Frontal cortex (tissue), 4 donors: ENCODE results near the gene PRPH. TPM values are rescaled to one million over a fixed set of nuclear protein-coding genes. Genes with fewer than 3 reads are reported as not detected.
"Not testable (repeated sequence)": the region's sequence is repeated elsewhere in the genome, so short reads cannot be mapped to it uniquely, and the experiment has no call there.

ENCODE experiments used
- DNase-seq, 2 donors: peaks; one replicate each; pipeline ENCODE4 v3.0.0; 2012; ENCODE audit warnings: low spot score in 2 of 2
- FAIRE-seq: peaks from 2 replicates; lab custom pipeline; 2012; peaks lifted over from hg19 to GRCh38; lab: Jason Lieb, UNC
- total RNA-seq: library from RNA; depleted of rRNA; stranded (reverse); fragments of >200 nt; gene quantifications from one replicate; pipeline ENCODE4 v1.2.3, GENCODE V29; 2014
- donor health status: control.
- donor health status: control.
- donor health status: control.

PRPH gene
- total RNA-seq, 1 donor from 2014 or later = 0.82 TPM

DNA sequence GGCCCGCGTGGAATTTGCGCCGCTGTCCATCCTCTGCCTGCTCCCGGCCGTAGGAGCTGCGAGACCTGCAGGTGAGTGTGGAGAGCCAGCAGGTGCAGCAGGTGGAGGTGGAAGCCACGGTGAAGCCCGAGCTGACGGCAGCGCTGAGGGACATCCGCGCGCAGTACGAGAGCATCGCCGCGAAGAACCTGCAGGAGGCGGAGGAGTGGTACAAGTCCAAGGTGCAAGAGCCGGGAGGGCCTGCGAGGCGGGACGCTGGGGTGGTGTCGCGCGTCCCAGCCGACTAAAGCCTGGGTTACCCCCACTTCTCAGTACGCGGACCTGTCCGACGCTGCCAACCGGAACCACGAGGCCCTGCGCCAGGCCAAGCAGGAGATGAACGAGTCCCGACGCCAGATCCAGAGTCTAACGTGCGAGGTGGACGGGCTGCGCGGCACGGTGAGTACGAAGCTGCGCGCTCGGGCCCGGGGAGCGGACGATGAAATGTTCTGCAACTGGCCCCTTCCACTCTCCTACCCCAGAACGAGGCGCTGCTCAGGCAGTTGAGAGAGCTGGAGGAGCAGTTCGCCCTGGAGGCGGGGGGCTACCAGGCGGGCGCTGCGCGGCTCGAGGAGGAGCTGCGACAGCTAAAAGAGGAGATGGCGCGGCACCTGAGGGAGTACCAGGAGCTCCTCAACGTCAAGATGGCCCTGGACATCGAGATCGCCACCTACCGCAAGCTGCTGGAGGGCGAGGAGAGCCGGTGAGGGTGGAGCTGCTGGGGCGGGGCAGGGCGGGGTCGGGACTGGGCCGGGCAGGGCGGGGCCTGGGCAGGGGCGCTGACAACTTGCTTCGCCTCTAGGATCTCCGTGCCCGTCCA lies 2.1 kb downstream of the PRPH start:
- FAIRE-seq (no peak), DNase-seq (no peak)

DNA sequence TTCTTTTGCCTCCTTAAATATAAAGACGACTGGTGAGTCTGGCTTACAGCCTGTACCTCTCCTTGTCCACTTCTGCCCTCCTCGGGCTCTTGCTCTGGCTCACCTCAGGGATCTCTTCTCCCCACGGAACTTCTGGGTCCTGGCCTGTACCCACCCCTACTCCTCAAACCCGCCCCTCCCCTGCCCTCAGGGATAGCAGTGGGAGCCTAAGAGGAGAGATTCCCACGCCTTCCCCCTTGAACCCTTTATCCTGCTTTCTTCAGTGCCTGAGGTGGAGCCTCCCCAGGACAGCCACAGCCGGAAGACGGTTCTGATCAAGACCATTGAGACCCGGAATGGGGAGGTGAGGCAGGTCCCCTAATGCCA lies 2.7 kb downstream of the PRPH start:
- no peak for FAIRE-seq

DNA sequence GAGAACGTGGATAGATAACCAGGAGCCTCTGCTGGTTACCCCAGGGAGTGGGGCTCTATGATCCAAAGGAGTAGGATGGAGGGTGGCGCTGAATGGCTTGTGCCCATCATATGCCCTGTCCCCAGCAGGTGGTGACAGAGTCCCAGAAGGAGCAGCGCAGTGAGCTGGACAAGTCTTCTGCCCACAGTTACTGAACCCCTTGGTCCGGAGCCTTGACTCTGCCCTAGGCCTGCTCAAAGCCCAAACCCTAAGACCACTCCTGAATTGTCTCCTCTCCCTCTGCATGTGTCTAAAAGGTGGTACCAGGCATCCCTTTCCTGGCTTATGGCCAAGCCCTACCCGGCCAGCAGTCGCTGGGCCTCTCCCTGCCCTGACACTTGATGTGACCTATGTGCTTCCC lies 3.2 kb downstream of the PRPH start:
- FAIRE-seq = no peak

More for the DNA sequence above, 2.7 kb downstream of the PRPH start:
- no peak for DNase-seq

DNA sequence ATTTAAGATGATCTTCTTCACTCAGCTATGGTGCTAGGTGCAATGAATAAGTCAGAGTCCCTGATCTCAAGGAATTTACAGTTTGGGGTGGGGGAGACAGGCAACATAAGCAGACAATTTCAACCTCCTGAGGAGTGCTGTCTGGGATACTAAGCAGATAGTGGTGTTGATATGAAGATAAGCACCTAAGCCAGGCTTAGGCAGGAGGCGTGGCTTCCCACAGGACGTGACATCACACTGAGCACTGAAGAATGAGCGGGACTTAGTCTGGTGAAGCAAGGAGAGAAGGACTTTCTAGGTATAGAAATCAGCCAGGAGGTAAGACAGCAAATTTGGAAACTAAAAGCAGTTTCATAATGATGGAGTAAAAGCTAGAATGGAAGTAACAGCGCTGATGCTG lies 6.8 kb downstream of the PRPH start:
- DNase-seq = no peak
- no peak for FAIRE-seq

More for the DNA sequence above, 3.2 kb downstream of the PRPH start:
- no peak for DNase-seq

DNA sequence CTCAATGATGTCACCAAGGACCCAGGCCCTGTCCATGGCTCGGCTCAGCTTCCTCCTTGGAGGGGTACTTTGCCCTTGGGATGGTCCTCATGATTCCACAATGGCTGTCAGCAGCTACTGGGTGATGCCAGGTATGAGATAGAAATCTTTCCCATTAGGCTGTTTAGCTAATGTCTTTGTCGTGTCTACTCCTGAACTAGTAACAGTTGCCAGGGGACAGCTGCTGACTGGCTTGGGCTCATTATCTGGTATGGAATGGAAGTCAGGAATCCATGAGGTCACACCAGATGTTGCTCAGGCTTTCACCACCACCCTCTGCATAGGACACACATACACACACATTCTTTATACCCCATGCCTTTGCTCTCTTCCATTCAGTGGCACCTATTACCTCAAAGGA lies 9.2 kb downstream of the PRPH start:
- DNase-seq (no peak), FAIRE-seq (no peak)

DNA sequence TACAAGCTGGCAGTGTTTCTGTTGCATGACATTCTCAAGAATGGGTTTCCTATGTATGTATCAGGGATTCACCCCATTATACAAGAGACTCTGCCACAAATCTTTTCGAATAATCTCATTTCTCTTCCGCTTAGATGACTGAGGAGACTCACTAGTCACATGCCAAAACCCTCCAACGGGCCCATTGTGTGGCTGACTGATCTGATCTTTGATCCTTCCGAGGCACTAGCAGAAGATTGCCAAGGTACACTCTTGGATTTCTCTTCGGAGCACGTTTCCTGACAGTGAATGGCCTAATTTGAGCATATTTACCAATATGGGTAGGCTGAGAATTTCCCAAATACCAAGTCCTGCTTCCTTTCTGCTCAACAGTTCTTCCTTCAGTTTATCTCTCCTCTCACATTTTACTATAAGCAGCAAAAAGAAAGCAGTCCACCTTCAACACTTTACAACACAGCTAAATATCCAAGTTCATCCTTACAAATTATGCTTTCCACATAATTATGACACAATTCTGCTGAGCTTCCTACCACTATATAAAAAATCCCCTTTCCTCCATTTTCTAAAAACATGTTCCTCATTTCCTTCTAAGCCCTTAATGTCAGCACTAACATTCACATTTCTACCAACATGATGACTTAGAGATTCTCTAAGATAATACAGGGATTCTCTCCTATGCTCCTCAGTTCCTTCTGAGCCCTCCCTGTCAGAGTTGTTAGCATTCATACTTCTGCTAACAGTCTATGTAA lies 11.0 kb downstream of the PRPH start:
- FAIRE-seq = no peak
- DNase-seq = no peak

DNA sequence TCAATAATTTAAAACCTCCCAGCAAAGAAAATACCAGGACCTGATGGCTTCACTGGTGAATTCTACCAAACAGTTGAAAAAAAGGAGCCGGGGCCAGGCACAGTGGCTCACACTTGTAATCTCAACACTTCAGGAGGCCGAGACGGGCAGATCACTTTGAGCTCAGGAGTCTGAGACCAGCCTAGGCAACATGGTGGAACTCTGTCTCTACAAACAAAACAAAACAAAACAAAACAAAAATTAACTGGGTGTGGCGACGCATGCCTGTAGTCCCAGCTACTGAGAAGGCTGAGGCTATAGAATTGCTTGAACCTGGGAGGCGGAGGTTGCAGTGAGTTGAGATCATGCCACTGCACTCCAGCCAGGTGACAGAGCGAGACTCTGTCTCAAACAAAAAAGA lies 14.4 kb downstream of the PRPH start:
- DNase-seq (no peak), FAIRE-seq (no peak)

DNA sequence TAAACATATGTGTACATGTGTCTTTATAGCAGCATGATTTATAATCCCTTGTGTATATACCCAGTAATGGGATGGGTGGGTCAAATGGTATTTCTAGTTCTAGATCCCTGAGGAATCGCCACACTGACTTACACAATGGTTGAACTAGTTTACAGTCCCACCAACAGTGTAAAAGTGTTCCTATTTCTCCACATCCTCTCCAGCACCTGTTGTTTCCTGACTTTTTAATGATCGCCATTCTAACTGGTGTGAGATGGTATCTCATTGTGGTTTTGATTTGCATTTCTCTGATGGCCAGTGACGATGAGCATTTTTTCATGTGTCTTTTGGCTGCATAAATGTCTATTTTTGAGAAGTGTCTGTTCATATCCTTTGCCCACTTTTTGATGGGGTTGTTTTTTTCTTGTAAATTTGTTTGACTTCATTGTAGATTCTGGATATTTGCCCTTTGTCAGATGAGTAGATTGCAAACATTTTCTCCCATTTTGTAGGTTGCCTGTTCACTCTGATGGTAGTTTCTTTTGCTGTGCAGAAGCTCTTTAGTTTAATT lies 15.6 kb downstream of the PRPH start:
- not testable (repeated sequence) for FAIRE-seq, DNase-seq

DNA sequence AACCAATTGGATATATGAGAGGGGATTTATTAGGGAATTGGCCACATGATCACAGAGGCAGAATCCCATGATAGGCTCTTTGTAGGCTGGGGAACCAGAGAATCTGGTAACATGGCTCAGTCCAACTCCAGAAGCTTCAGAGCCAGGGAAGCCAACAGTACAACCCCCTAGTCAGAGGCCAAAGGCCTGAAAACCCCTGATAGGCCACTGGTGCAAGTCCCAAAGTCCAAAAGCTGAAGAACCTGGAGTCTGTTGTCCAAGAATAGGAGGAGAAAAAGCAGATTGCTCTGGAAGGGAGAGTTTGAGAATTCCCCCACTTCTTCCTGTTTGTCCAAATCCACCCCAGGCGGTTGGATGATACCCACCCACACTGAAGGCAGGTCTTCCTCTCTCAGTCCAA lies 19.9 kb downstream of the PRPH start:
- no peak for FAIRE-seq
- DNase-seq = no peak

DNA sequence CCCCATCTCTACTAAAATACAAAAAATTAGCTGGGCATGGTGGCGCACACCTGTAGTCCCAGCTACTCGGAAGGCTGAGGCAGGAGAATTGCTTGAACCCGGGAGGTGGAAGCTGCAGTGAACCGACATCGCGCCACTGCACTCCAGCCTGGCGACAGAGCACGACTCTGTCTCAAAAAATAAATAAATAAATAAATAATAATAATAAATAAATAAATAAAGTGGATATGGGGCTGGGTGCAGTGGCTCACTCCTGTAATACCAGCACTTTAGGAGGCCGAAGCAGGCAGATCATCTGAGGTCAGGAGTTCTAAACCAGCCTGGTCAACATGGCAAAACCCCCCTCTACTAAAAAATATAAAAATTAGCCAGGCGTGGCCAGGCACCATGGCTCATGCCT lies 22.2 kb downstream of the PRPH start:
- DNase-seq, FAIRE-seq: not testable (repeated sequence)

DNA sequence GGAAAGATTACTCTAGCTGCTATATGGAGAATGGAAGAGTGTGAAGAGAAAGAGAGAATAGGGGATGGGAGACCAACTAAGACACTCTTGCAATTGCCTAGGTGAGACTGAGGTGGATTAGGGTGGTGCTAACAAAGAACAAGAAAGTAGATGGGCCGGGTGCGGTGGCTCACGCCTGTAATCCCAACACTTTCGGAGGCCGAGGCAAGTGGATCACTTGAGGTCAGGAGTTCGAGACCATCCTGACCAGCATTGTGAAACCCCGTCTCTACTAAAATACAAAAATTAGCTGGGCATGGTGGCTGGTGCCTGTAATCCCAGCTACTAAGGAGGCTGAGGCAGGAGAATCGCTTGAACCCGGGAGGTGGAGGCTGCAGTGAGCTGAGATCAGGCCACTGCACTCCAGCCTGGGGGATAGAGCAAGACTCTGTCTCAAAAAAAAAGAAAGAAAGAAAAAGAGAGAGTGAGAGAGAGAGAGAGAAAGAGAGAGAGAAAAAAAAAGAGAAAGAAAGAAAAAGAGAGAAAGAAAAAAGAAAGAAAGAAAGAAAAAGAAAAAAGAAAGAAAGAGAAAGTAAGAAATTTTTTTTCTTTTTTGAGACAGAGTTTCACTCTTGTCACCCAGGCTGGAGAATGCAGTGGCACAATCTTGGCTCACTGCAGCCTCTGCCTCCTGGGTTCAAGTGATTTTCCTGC lies 25.6 kb downstream of the PRPH start:
- not testable (repeated sequence) for DNase-seq, FAIRE-seq

DNA sequence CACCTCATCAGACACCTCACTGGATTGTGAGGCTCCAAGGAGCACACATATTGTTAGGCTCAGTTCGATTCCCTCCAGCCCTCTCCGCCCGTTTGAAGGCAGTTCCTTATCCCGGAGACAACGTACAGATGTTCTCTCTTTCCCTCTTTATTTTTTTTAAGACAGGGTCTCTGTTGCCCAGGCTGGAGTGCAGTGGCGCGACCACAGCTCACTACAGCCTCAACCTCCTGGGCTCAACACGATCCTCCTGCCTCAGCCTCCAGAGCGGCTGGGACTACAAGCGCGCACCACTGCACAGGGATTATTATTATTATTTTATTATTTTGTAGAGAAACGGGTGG lies 27.4 kb downstream of the PRPH start:
- no peak for DNase-seq
- FAIRE-seq = no peak

DNA sequence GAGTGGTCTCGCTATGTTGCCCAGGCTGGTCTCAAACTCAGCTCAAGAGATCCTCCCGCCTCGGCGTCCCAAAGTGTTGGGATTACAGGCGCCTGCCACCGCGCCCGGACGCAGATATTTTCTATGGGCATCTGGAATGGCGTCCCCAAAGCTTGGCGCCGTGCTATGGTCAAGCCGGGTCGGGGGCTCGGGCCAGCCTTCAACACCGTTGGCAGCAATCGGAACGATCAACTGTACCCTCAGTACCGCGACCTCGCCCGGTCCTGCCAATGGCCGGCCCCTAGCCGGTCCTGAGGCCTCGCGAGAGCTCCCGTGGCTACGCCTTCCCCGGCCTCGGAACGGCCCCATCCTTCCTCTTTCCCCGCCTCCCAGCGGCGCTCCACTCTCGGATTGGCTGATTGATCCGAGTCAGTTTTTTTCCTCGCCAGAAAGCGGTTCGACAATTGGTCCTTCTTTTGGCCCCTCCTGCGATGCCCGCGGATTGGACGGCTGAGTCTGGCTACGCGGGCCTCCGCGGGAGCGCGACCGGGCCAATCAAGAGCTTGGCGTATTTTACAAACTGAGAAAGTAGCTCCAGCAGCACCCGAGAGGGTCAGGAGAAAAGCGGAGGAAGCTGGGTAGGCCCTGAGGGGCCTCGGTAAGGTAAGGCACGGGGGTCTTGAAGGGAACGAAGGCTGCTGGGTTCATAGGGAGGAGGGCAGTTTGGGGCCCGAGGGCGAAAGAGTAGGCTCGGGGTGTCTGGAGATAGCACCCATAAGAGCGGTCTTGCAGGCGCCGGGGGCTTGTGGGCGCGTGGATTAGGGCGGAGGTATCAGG lies 28.0 kb downstream of the PRPH start, which contains the start of gene TROAP:
TSS of gene TROAP (plus strand) at position 548 of the 816 bp plus-strand sequence. CDS start 354 bp downstream, outside the sequence.
- DNase-seq (peak; percentile 90 to 99), FAIRE-seq (peak; percentile 98)

DNA sequence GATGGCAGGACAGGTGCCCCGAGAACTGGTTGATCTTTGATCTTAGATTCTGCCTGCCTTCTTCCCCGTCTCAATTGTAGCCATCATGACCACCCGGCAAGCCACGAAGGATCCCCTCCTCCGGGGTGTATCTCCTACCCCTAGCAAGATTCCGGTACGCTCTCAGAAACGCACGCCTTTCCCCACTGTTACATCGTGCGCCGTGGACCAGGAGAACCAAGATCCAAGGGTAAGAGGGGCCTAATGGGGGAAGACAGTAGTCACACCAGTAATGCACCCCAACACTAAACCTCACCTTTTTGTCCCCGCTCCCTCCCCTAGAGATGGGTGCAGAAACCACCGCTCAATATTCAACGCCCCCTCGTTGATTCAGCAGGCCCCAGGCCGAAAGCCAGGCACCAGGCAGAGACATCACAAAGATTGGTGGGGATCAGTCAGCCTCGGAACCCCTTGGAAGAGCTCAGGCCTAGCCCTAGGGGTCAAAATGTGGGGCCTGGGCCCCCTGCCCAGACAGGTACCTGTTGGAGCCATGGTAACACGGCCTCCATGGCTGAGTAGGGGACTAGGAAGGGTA lies 28.7 kb downstream of the PRPH start:
- DNase-seq = no peak
- no peak for FAIRE-seq

DNA sequence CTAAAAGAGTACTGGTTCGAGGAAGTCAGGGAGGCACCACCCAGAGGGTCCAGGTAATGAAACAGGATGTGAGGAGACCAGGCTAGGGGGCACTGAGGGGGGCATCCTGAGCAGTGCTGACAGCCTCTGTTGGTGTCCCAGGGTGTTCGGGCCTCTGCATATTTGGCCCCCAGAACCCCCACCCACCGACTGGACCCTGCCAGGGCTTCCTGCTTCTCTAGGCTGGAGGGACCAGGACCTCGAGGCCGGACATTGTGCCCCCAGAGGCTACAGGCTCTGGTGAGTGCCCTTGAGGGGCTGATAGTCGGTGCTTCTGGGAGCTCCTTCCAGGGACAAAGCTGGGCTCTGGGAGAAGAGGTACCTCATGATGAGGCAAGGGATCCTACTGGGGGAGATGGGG lies 30.7 kb downstream of the PRPH start:
- FAIRE-seq = no peak
- DNase-seq = no peak

DNA sequence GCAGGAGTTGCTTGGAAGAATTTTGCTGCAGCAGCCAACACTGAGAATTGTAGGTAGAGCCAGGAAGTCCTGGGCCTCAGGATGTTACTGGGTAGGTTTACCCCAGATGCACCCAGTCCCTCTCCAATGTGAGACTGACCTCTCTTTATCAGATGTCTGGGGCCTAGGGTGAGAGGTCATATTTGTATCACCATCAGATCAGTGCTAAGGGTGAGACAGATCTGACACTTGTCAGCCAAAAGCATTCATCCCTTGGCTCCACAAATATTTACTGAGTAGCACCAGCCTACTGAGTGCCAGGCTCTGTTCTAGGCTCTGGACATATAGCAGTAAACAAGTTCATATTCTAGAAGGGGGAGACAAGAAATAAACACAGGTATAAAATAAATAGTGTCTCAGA lies 32.4 kb downstream of the PRPH start:
- no peak for DNase-seq
- no peak for FAIRE-seq

DNA sequence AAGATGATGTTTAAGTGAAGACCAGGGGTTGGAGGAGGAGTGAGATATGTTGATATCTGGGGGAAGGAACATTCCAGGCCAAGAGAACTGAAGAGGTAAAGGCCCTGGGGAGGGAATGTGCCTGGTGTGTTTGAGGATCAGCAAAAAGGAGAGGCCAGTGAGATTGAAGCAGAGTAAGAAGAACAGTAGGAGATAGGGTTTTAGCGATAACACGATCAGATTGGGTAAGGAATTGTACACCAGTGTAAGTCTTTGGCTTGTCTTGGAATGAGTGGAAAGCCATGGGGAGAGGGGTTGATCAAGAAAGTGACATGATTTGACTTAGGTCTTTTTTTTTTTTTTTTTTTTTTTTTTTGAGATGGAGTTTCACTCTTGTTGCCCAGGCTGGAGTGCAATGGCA lies 32.9 kb downstream of the PRPH start:
- no peak for FAIRE-seq

DNA sequence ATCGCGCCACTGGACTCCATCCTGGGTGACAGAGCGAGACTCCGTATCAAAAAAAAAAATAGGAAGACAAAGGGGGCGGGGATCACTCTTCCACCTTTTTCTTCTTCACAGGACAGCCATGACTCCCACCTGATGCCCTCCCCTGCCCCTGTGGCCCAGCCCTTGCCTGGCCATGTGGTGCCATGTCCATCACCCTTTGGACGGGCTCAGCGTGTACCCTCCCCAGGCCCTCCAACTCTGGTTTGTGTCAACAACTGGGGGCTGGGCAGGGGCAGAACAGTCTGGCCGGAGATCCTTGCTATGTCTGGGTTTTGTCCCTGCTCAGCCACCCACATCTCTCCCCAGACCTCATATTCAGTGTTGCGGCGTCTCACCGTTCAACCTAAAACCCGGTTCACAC lies 33.9 kb downstream of the PRPH start:
- FAIRE-seq (no peak), DNase-seq (peak in 1 of 2 donors; percentile 0)

More for the DNA sequence above, 32.9 kb downstream of the PRPH start:
- DNase-seq = no peak

DNA sequence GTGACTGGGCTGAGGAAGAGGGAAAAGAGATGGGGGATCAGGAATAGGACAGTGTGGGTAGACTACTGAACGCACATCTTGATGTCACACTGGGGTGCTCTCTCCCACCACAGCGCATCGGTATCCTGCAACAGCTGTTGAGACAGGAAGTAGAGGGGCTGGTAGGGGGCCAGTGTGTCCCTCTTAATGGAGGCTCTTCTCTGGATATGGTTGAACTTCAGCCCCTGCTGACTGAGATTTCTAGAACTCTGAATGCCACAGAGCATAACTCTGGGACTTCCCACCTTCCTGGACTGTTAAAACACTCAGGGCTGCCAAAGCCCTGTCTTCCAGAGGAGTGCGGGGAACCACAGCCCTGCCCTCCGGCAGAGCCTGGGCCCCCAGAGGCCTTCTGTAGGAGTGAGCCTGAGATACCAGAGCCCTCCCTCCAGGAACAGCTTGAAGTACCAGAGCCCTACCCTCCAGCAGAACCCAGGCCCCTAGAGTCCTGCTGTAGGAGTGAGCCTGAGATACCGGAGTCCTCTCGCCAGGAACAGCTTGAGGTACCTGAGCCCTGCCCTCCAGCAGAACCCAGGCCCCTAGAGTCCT lies 35.2 kb downstream of the PRPH start:
- DNase-seq = no peak
- no peak for FAIRE-seq
